Lower leg skin (tissue), 3 donors: ENCODE results near the gene MESD.

ENCODE experiments used
- CTCF ChIP-seq, 3 donors: fragments of 450-650 bp; IDR thresholded peaks; one replicate each; pipeline ENCODE4 v1.5.1; 2016; ENCODE audit warnings: antibody characterized with exemption in 3 of 3, mild to moderate bottlenecking in 3 of 3, moderate library complexity in 2 of 3
- POLR2A ChIP-seq, 2 donors: fragments of 450-650 bp; IDR thresholded peaks; one replicate each; pipeline ENCODE4 v1.6.1; 2016 to 2017; ENCODE audit warnings: antibody characterized with exemption in 2 of 2, mild to moderate bottlenecking in 1 of 2, moderate library complexity in 1 of 2

- TF ChIP-seq CTCF (IDR thresholded peaks at IDR 0.05) (no peak), POLR2A (IDR thresholded peaks at IDR 0.05) (no peak)
Measured at GRCh38 chr15:80967451-80967850, 22.2 kb downstream of the MESD start.
